Measurements from ENCODE around the gene ZKSCAN5. TPM values are rescaled to one million over a fixed set of nuclear protein-coding genes. Genes with fewer than 3 reads are reported as not detected.

ZKSCAN5 gene
- total RNA-seq, 1 experiment from 2014 or later, result 13.3 TPM

DNA sequence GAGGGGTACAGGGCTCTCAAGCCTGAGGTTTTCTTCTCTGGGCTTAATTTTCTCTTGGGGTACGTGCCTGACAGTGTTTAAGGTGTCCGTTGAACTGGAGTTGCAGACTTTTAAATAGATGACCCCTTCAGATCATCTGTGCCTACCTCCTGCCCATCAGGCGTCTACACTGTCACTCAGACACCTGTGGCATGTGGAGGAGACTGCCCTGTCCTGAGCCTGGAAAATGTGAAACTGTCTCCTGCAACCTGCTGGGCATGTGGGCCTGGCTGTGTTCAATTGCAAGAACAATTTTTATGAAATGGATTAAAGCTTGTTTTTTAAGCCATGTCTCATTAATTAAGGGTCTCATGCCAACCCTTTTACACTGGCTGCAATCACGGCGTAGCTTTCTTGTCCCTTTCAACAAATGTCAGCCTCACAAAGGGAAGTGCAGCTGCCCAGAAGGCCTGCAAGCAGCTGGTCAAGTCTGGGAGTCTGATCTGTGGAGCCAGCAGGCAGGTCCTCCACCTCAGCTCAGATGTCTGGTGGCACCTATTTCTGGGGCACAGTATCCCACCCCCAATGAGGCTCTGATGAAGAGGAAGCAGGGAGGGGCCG lies 47.3 kb upstream of the ZKSCAN5 start:
- POLR2A ChIA-PET (ENCODE audit: low non-redundant PET), result no interaction called here
- TF ChIP-seq, protein P1, sequence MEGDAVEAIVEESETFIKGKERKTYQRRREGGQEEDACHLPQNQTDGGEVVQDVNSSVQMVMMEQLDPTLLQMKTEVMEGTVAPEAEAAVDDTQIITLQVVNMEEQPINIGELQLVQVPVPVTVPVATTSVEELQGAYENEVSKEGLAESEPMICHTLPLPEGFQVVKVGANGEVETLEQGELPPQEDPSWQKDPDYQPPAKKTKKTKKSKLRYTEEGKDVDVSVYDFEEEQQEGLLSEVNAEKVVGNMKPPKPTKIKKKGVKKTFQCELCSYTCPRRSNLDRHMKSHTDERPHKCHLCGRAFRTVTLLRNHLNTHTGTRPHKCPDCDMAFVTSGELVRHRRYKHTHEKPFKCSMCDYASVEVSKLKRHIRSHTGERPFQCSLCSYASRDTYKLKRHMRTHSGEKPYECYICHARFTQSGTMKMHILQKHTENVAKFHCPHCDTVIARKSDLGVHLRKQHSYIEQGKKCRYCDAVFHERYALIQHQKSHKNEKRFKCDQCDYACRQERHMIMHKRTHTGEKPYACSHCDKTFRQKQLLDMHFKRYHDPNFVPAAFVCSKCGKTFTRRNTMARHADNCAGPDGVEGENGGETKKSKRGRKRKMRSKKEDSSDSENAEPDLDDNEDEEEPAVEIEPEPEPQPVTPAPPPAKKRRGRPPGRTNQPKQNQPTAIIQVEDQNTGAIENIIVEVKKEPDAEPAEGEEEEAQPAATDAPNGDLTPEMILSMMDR (conservative IDR thresholded peaks at IDR 0.05; ENCODE audit: low read depth, low read length), result no peak
- TF ChIP-seq EZH2 (IDR thresholded peaks at IDR 0.05; ENCODE audit: borderline replicate concordance, low read depth, low read length, poor library complexity, severe bottlenecking), result no peak
- CTCF ChIA-PET, result no interaction called here
- Histone ChIP-seq H3K4me1 (ENCODE audit: insufficient read depth, low read length, poor library complexity, severe bottlenecking) (no peaks in the 10 kb centered on the region), H3K27me3 (replicated peaks; ENCODE audit: insufficient read depth, low read depth, low read length, poor library complexity) (no peaks in the 10 kb centered on the region), H3K9me3 (ENCODE audit: low read depth, low read length, poor library complexity, severe bottlenecking) (no peaks in the 10 kb centered on the region), H3K27ac (ENCODE audit: low read depth, low read length, poor library complexity, severe bottlenecking) (no peak overlapping the region), H3K4me3 (ENCODE audit: low read depth, low read length, poor library complexity, severe bottlenecking) (no peak overlapping the region), H3K36me3 (ENCODE audit: insufficient read depth, low read length, poor library complexity, severe bottlenecking) (peaks cover 79% of the 10 kb centered on the region)
- intact Hi-C loops (cut with micrococcal nuclease; ENCODE audit: unreplicated experiment), result no loop called here
- DNase-seq (ENCODE audit: low spot score), result no peak
- BruUV-seq (replicated peaks), result no TSS peak

DNA sequence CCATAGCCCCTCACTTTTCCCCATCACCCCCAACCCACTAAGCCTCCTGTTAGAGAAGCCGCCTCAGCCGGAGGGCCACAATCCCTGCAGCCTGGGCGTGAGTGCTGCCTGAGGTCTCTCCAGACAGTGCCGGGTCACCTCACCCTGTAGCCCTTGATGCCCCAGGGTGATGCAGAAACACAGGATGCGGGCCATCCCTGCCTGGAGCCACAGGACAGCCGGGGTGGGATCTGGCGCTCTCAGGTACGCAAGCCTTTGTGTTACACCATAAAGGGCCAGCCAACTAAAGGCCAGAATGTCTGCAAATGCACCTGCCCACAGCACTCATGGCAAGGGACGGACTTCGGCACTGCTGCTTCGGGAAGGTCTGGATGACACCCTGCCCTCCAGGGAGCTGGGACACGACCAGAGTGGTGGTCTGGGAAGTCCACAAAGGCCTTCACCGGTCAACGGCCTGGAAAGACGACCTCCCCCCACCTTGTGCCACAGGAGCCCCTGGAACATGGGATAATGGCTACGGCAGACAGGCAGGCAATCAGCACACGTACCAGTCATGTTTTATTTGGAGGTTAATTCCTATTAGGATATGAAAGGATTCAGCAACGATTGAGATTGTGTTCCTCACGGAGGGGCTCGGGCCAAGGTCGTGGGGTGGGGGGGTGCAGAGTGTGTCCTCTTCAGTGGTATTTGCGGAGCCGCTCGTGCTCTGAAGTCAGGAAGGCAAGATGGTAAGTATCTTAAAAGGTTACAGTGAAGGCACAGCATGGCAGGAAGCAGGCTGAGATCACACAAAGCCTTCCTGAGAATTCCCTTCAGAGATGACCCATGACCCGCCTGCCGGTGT lies 46.6 kb upstream of the ZKSCAN5 start:
- TF ChIP-seq, protein P1 (conservative IDR thresholded peaks at IDR 0.05; ENCODE audit: low read depth, low read length), result no peak
- no peak for TF ChIP-seq EZH2 (IDR thresholded peaks at IDR 0.05; ENCODE audit: borderline replicate concordance, low read depth, low read length, poor library complexity, severe bottlenecking)

GRCh38 chr7:99459087-99459486 lies 45.4 kb upstream of the ZKSCAN5 start:
- no peaks in the 10 kb centered on the region for H3K9me3 ChIP-seq (ENCODE audit: low read depth, low read length, poor library complexity, severe bottlenecking)
- ChIA-PET CTCF (no interaction called here), POLR2A (ENCODE audit: low non-redundant PET) (no interaction called here)
- no TSS peak for BruUV-seq (replicated peaks)
- no peaks in the 10 kb centered on the region for H3K4me1 ChIP-seq (ENCODE audit: insufficient read depth, low read length, poor library complexity, severe bottlenecking)
- TF ChIP-seq, protein P1 (conservative IDR thresholded peaks at IDR 0.05; ENCODE audit: low read depth, low read length), result peak; percentile 48
- TF ChIP-seq EZH2 (IDR thresholded peaks at IDR 0.05; ENCODE audit: borderline replicate concordance, low read depth, low read length, poor library complexity, severe bottlenecking), result no peak
- DNase-seq (ENCODE audit: low spot score), result peak; percentile 48
- no peaks in the 10 kb centered on the region for H3K27me3 ChIP-seq (replicated peaks; ENCODE audit: insufficient read depth, low read depth, low read length, poor library complexity)
- H3K27ac ChIP-seq (ENCODE audit: low read depth, low read length, poor library complexity, severe bottlenecking), result no peak overlapping the region
- H3K36me3 ChIP-seq (ENCODE audit: insufficient read depth, low read length, poor library complexity, severe bottlenecking), result peaks cover 70% of the 10 kb centered on the region
- H3K4me3 ChIP-seq (ENCODE audit: low read depth, low read length, poor library complexity, severe bottlenecking), result no peak overlapping the region
- intact Hi-C loops (cut with micrococcal nuclease; ENCODE audit: unreplicated experiment), result no loop called here

More for the DNA sequence above, 46.6 kb upstream of the ZKSCAN5 start:
- H3K4me1 ChIP-seq (ENCODE audit: insufficient read depth, low read length, poor library complexity, severe bottlenecking), result no peaks in the 10 kb centered on the region
- ChIA-PET POLR2A (ENCODE audit: low non-redundant PET) (no interaction called here), CTCF (no interaction called here)
- intact Hi-C loops (cut with micrococcal nuclease; ENCODE audit: unreplicated experiment), result no loop called here
- H3K27me3 ChIP-seq (replicated peaks; ENCODE audit: insufficient read depth, low read depth, low read length, poor library complexity), result no peaks in the 10 kb centered on the region
- peaks cover 74% of the 10 kb centered on the region for H3K36me3 ChIP-seq (ENCODE audit: insufficient read depth, low read length, poor library complexity, severe bottlenecking)
- no peaks in the 10 kb centered on the region for H3K9me3 ChIP-seq (ENCODE audit: low read depth, low read length, poor library complexity, severe bottlenecking)
- no peak overlapping the region for H3K27ac ChIP-seq (ENCODE audit: low read depth, low read length, poor library complexity, severe bottlenecking)
- BruUV-seq (replicated peaks), result no TSS peak
- DNase-seq (ENCODE audit: low spot score), result no peak
- no peak overlapping the region for H3K4me3 ChIP-seq (ENCODE audit: low read depth, low read length, poor library complexity, severe bottlenecking)

Measured in A673 (cell line).